Measurements from ENCODE around the gene SYTL2. TPM values are rescaled to one million over a fixed set of nuclear protein-coding genes. Genes with fewer than 3 reads are reported as not detected.
A peak's percentile ranks its signal among the peaks of the same experiment; 100 is the strongest.

The SYTL2 gene
- total RNA-seq, 1 experiment from 2014 or later, result 132 TPM

GRCh38 chr11:85697747-85698146 lies 113.2 kb downstream of the SYTL2 start:
- H3K27ac ChIP-seq (ENCODE audit: low read length), result no peak overlapping the region

GRCh38 chr11:85695546-85695945 lies 115.4 kb downstream of the SYTL2 start:
- intact Hi-C loops (cut with micrococcal nuclease; ENCODE audit: unreplicated experiment), result no loop called here
- 0 out of 2 replicates have a peak, but pooled peaks have one; percentile 22 for ATAC-seq
- CTCF ChIA-PET, result no interaction called here

More at GRCh38 chr11:85697747-85698146, 113.2 kb downstream of the SYTL2 start:
- H3K4me1 ChIP-seq (ENCODE audit: control insufficient read depth, insufficient read depth, low read length), result peaks cover 6% of the 10 kb centered on the region
- H3K4me3 ChIP-seq (ENCODE audit: low read depth in 2 of 2, low read length in 2 of 2), result no peak overlapping the region
- no peak for ATAC-seq
- intact Hi-C loops (cut with micrococcal nuclease; ENCODE audit: unreplicated experiment), result no loop called here
- in situ Hi-C loops (cut with HindIII; ENCODE audit: low pct_unique_long_range_greater_than_20kb, low sequenced_read_pairs), result no loop called here
- ChIA-PET CTCF (no interaction called here), POLR2A (no interaction called here)
- no peak for DNase-seq (ENCODE audit: low read depth, low spot score)
- TF ChIP-seq TCF7L2 (IDR thresholded peaks at IDR 0.05; ENCODE audit: low read depth, low read length) (no peak), CTCF (IDR thresholded peaks at IDR 0.05) (no peak), SIN3A (IDR thresholded peaks at IDR 0.05; ENCODE audit: borderline replicate concordance, insufficient read depth, low read depth, low read length) (no peak), POLR2AphosphoS5 (IDR thresholded peaks at IDR 0.05; ENCODE audit: low read depth, low read length) (no peak), REST (IDR thresholded peaks at IDR 0.05; ENCODE audit: insufficient read depth in 1 of 2, low read depth in 2 of 2, low read length in 1 of 2) (no peak)
- no TSS peak for BruUV-seq (replicated peaks)
- no peaks in the 10 kb centered on the region for H3K27me3 ChIP-seq (ENCODE audit: control insufficient read depth, insufficient read depth, low read length)
- H3K9me3 ChIP-seq (ENCODE audit: control insufficient read depth, insufficient read depth, low read depth, low read length), result no peaks in the 10 kb centered on the region
- peaks cover 24% of the 10 kb centered on the region for H3K36me3 ChIP-seq (ENCODE audit: control insufficient read depth, insufficient read depth, low read length)

More at GRCh38 chr11:85695546-85695945, 115.4 kb downstream of the SYTL2 start:
- H3K4me1 ChIP-seq (ENCODE audit: control insufficient read depth, insufficient read depth, low read length), result peaks cover 6% of the 10 kb centered on the region
- POLR2A ChIA-PET, result no interaction called here
- peaks cover 19% of the 10 kb centered on the region for H3K36me3 ChIP-seq (ENCODE audit: control insufficient read depth, insufficient read depth, low read length)
- no peak overlapping the region for H3K4me3 ChIP-seq (ENCODE audit: low read depth in 2 of 2, low read length in 2 of 2)
- TF ChIP-seq REST (IDR thresholded peaks at IDR 0.05; ENCODE audit: insufficient read depth in 1 of 2, low read depth in 2 of 2, low read length in 1 of 2) (no peak), TCF7L2 (IDR thresholded peaks at IDR 0.05; ENCODE audit: low read depth, low read length) (no peak), POLR2AphosphoS5 (IDR thresholded peaks at IDR 0.05; ENCODE audit: low read depth, low read length) (no peak), SIN3A (IDR thresholded peaks at IDR 0.05; ENCODE audit: borderline replicate concordance, insufficient read depth, low read depth, low read length) (no peak), CTCF (IDR thresholded peaks at IDR 0.05) (no peak)
- no peaks in the 10 kb centered on the region for H3K27me3 ChIP-seq (ENCODE audit: control insufficient read depth, insufficient read depth, low read length)
- in situ Hi-C loops (cut with HindIII; ENCODE audit: low pct_unique_long_range_greater_than_20kb, low sequenced_read_pairs), result no loop called here
- H3K9me3 ChIP-seq (ENCODE audit: control insufficient read depth, insufficient read depth, low read depth, low read length), result no peaks in the 10 kb centered on the region
- no peak for DNase-seq (ENCODE audit: low read depth, low spot score)
- BruUV-seq (replicated peaks), result no TSS peak
- peak overlapping the region; percentile 11; the same call in 1 of the 2 replicates for H3K27ac ChIP-seq (ENCODE audit: low read length)

All from Panc1 (cell line).